H1 (cell line): ENCODE measurements around the gene FOXL3.

Source experiments
- CEBPB ChIP-seq: IDR thresholded peaks from 2 replicates; pipeline ENCODE4 v1.6.1; 2012; ENCODE audit warnings: low read depth, low read length
- EP300 ChIP-seq, 2 experiments: IDR thresholded peaks; 1 replicate in 1 of 2; 2 replicates in 1 of 2; pipeline ENCODE4 v1.6.1; 2011 to 2012; ENCODE audit warnings: low read depth in 2 of 2, low read length in 2 of 2, mild to moderate bottlenecking in 2 of 2, borderline replicate concordance in 1 of 2, inconsistent platforms in 1 of 2, moderate library complexity in 1 of 2
- EZH2 ChIP-seq: fragments of 200-600 bp; sonication (generic); IDR thresholded peaks from 2 replicates; pipeline ENCODE4 v1.7.1; 2012; ENCODE audit warnings: low read depth, mild to moderate bottlenecking, moderate library complexity, low read length, inconsistent platforms; ENCODE audit not compliant: severe bottlenecking
- JUN ChIP-seq: IDR thresholded peaks from 2 replicates; pipeline ENCODE4 v1.6.1; 2011; ENCODE audit warnings: low read depth, mild to moderate bottlenecking, improper control_type of control experiment, low read length
- POLR2A ChIP-seq, 2 experiments: IDR thresholded peaks; 1 replicate in 1 of 2; 2 replicates in 1 of 2; pipeline ENCODE4 v1.6.1; 2011; ENCODE audit warnings: low read depth in 2 of 2, low read length in 2 of 2, mild to moderate bottlenecking in 2 of 2; ENCODE audit errors: control extremely low read depth in 1 of 2
- POLR2AphosphoS5 ChIP-seq: IDR thresholded peaks from 2 replicates; pipeline ENCODE4 v1.6.1; 2011; ENCODE audit warnings: low read depth, low read length
- SP1 ChIP-seq: IDR thresholded peaks from 2 replicates; pipeline ENCODE4 v1.6.1; 2011; ENCODE audit warnings: low read depth, low read length
- SUZ12 ChIP-seq: fragments of 200-600 bp; sonication (generic); IDR thresholded peaks from 2 replicates; pipeline ENCODE4 v1.6.1; 2012; ENCODE audit warnings: mild to moderate bottlenecking, inconsistent platforms, low read length, moderate library complexity, mixed read lengths
- TF ChIP-seq, protein P1 (sequence below), 3 experiments: IDR thresholded peaks; 1 replicate in 2 of 3; 2 replicates in 1 of 3; pipeline versions ENCODE4 v1.5.1 to v1.6.1; 2011; ENCODE audit warnings: low read length in 3 of 3, mild to moderate bottlenecking in 3 of 3, inconsistent platforms in 2 of 3, low read depth in 1 of 3, moderate library complexity in 1 of 3; ENCODE audit not compliant: insufficient read depth in 1 of 3; ENCODE audit errors: control extremely low read depth in 1 of 3
- TF ChIP-seq, protein P2 (sequence below): IDR thresholded peaks from 2 replicates; pipeline ENCODE4 v1.6.1; 2011; ENCODE audit warnings: low read depth, mild to moderate bottlenecking, low read length; ENCODE audit not compliant: insufficient read depth

DNA sequence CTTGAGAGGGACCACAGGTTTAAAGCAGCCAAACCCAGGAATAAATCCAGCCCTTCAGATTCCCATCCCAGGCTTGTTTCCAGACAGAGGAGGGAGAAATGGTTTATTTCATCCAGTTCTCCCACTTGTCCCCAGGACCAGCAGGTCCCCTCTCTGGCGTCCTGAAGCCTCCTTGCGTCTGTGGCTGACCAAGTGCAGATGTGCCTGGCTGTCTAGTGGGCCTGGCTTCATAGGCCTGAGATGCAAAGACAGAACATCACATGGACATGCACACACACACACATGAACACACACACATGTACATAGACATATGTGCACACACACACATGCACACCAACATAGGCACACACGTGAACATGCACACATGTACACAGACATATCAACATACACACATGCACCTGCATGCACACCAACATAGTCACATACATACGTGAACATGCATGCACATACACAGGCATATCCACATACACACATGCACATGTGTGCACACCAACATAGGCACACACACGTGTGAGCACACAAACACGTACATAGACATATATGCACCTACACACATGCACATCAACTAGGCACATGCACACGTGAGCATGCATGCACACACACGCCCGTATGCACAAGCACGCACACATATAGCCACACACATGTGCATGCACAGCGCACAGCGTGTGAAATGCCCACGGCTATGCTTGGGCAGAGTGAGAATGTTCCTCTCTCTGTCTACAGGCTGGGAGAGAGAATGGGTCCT, 10.7 kb downstream of the FOXL3 start:
- no peak for TF ChIP-seq POLR2AphosphoS5
- no peak for TF ChIP-seq POLR2A (IDR thresholded peaks at IDR 0.05; ENCODE audit: control extremely low read depth in 1 of 2, low read depth in 2 of 2, low read length in 2 of 2)
- TF ChIP-seq, protein P1, sequence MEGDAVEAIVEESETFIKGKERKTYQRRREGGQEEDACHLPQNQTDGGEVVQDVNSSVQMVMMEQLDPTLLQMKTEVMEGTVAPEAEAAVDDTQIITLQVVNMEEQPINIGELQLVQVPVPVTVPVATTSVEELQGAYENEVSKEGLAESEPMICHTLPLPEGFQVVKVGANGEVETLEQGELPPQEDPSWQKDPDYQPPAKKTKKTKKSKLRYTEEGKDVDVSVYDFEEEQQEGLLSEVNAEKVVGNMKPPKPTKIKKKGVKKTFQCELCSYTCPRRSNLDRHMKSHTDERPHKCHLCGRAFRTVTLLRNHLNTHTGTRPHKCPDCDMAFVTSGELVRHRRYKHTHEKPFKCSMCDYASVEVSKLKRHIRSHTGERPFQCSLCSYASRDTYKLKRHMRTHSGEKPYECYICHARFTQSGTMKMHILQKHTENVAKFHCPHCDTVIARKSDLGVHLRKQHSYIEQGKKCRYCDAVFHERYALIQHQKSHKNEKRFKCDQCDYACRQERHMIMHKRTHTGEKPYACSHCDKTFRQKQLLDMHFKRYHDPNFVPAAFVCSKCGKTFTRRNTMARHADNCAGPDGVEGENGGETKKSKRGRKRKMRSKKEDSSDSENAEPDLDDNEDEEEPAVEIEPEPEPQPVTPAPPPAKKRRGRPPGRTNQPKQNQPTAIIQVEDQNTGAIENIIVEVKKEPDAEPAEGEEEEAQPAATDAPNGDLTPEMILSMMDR (IDR thresholded peaks at IDR 0.05; ENCODE audit: control extremely low read depth in 1 of 3, insufficient read depth in 1 of 3, low read depth in 1 of 3, low read length in 3 of 3): no peak
- no peak for TF ChIP-seq JUN
- TF ChIP-seq CEBPB: no peak
- TF ChIP-seq EP300 (IDR thresholded peaks at IDR 0.05; ENCODE audit: borderline replicate concordance in 1 of 2, low read depth in 2 of 2, low read length in 2 of 2): no peak
- TF ChIP-seq SUZ12: no peak
- no peak for TF ChIP-seq SP1
- TF ChIP-seq, protein P2, sequence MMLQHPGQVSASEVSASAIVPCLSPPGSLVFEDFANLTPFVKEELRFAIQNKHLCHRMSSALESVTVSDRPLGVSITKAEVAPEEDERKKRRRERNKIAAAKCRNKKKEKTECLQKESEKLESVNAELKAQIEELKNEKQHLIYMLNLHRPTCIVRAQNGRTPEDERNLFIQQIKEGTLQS: no peak
- no peak for TF ChIP-seq EZH2
